Panc1 (cell line): Measurements from ENCODE around the gene MEX3D. TPM values are rescaled to one million over a fixed set of nuclear protein-coding genes. Genes with fewer than 3 reads are reported as not detected.

Source experiments
- ATAC-seq: fragments of 200-7000 bp; cut with Tn5 transposase; 2 replicates; pipeline ENCODE4 v1.9.1; 2020; ENCODE audit warnings: mild to moderate bottlenecking, moderate library complexity
- BruUV-seq: library from RNA; stranded (reverse); fragments of 400-500 nt; replicated peaks from 2 replicates; lab custom pipeline; 2021; lab: Mats Ljungman, UMichigan
- CTCF ChIA-PET: fragments of 300-600 bp; sonication (Branson Sonifier 250); formaldehyde crosslinking; loops from one replicate; lab custom pipeline; 2022; ENCODE audit warnings: antibody characterized with exemption; lab: Charles Lee
- POLR2A ChIA-PET: fragments of 300-600 bp; sonication (Branson Sonifier 250); formaldehyde crosslinking; loops from one replicate; lab custom pipeline; 2022; ENCODE audit warnings: antibody characterized with exemption; lab: Charles Lee
- DNase-seq: peaks from one replicate; pipeline ENCODE4 v3.0.0-alpha.2; 2010; ENCODE audit warnings: low read depth, low spot score
- H3K27ac ChIP-seq: 2 replicates; pipeline ENCODE4 v1.5.1; 2011; ENCODE audit warnings: mild to moderate bottlenecking, low read length, inconsistent platforms
- H3K27me3 ChIP-seq: fragments of 200-500 bp; sonication (Bioruptor generic); 2 replicates; pipeline ENCODE4 v1.6.0; 2014; ENCODE audit warnings: low read length, inconsistent platforms; ENCODE audit not compliant: control insufficient read depth, insufficient read depth
- H3K36me3 ChIP-seq: fragments of 200-500 bp; sonication (Bioruptor generic); 2 replicates; pipeline ENCODE4 v1.5.1; 2014; ENCODE audit warnings: inconsistent platforms, mild to moderate bottlenecking, low read length, moderate library complexity; ENCODE audit not compliant: control insufficient read depth, insufficient read depth
- H3K4me1 ChIP-seq: 2 replicates; pipeline ENCODE4 v1.5.1; 2011; ENCODE audit warnings: inconsistent platforms, mild to moderate bottlenecking, low read length, moderate library complexity; ENCODE audit not compliant: control insufficient read depth, insufficient read depth
- H3K4me3 ChIP-seq, 2 experiments: 2 replicates each; pipeline ENCODE4 v1.5.1; 2011 to 2012; ENCODE audit warnings: low read depth in 2 of 2, low read length in 2 of 2, mild to moderate bottlenecking in 2 of 2, inconsistent platforms in 1 of 2, moderate library complexity in 1 of 2
- H3K9me3 ChIP-seq: fragments of 200-500 bp; sonication (Bioruptor generic); 2 replicates; pipeline ENCODE4 v1.5.1; 2014; ENCODE audit warnings: low read depth, mild to moderate bottlenecking, inconsistent platforms, low read length, moderate library complexity; ENCODE audit not compliant: control insufficient read depth, insufficient read depth
- CTCF ChIP-seq: fragments of 450-650 bp; IDR thresholded peaks from 2 replicates; pipeline ENCODE4 v1.5.1; 2017; ENCODE audit warnings: mild to moderate bottlenecking
- POLR2AphosphoS5 ChIP-seq: IDR thresholded peaks from 2 replicates; pipeline ENCODE4 v1.6.1; 2012; ENCODE audit warnings: mild to moderate bottlenecking, low read depth, low read length, moderate library complexity
- REST ChIP-seq, 2 experiments: IDR thresholded peaks; 2 replicates each; pipeline ENCODE4 v1.6.1; 2011 to 2012; ENCODE audit warnings: low read depth in 2 of 2, control low read depth in 1 of 2, low read length in 1 of 2, mild to moderate bottlenecking in 1 of 2, moderate library complexity in 1 of 2; ENCODE audit not compliant: insufficient read depth in 1 of 2
- SIN3A ChIP-seq: IDR thresholded peaks from 2 replicates; pipeline ENCODE4 v1.6.1; 2012; ENCODE audit warnings: low read depth, mild to moderate bottlenecking, low read length, moderate library complexity, borderline replicate concordance; ENCODE audit not compliant: insufficient read depth
- TCF7L2 ChIP-seq: IDR thresholded peaks from 2 replicates; pipeline ENCODE4 v1.6.1; 2011; ENCODE audit warnings: mild to moderate bottlenecking, low read depth, low read length, inconsistent platforms
- in situ Hi-C: cut with HindIII; loops from 2 replicates; pipeline ENCODE4 v1.10.0; 2016; ENCODE audit warnings: low sequenced_read_pairs, low pct_unique_long_range_greater_than_20kb
- intact Hi-C: fragments of 100-400 bp; cut with micrococcal nuclease; formaldehyde crosslinking; loops from one replicate; pipeline ENCODE4 v1.10.0; 2022; ENCODE audit not compliant: unreplicated experiment
- total RNA-seq: library from RNA; stranded (reverse); gene quantifications from one replicate; pipeline ENCODE4 v1.2.1, GENCODE V29; 2021; ENCODE audit not compliant: unreplicated experiment

MEX3D gene
- total RNA-seq, 1 experiment from 2014 or later = 73.7 TPM

- Histone ChIP-seq H3K4me1 (no peaks in the 10 kb centered on the region), H3K4me3 (no peak overlapping the region), H3K36me3 (no peaks in the 10 kb centered on the region), H3K27me3 (no peaks in the 10 kb centered on the region), H3K9me3 (no peaks in the 10 kb centered on the region), H3K27ac (no peak overlapping the region)
- ATAC-seq = no peak
- no peak for TF ChIP-seq REST (IDR thresholded peaks at IDR 0.05; ENCODE audit: insufficient read depth in 1 of 2, low read depth in 2 of 2, low read length in 1 of 2)
- no peak for TF ChIP-seq SIN3A
- TF ChIP-seq POLR2AphosphoS5 = no peak
- no peak for TF ChIP-seq CTCF
- TF ChIP-seq TCF7L2 = no peak
- BruUV-seq = no TSS peak
- intact Hi-C loops = no loop called here
- ChIA-PET CTCF (no interaction called here), POLR2A (no interaction called here)
- in situ Hi-C loops = no loop called here
- no peak for DNase-seq
Observed at GRCh38 chr19:1574354-1575136, 6.4 kb upstream of the MEX3D start.

- BruUV-seq = no TSS peak
- H3K9me3 ChIP-seq = no peaks in the 10 kb centered on the region
- ATAC-seq = no peak
- H3K27ac ChIP-seq = no peak overlapping the region
- CTCF ChIA-PET = no interaction called here
- in situ Hi-C loops (no loop called here), intact Hi-C loops (no loop called here)
- TF ChIP-seq REST (IDR thresholded peaks at IDR 0.05; ENCODE audit: insufficient read depth in 1 of 2, low read depth in 2 of 2, low read length in 1 of 2) (no peak), POLR2AphosphoS5 (no peak), SIN3A (no peak), TCF7L2 (no peak), CTCF (no peak)
- no peaks in the 10 kb centered on the region for H3K36me3 ChIP-seq
- no peak overlapping the region for H3K4me3 ChIP-seq
- H3K27me3 ChIP-seq = no peaks in the 10 kb centered on the region
- H3K4me1 ChIP-seq = no peaks in the 10 kb centered on the region
- DNase-seq = no peak
- POLR2A ChIA-PET = no interaction called here
Observed at GRCh38 chr19:1572795-1573194, 4.7 kb upstream of the MEX3D start.
